ENCODE data around the gene POMZP3.
"Not testable (repeated sequence)": the region's sequence is repeated elsewhere in the genome, so short reads cannot be mapped to it uniquely, and the experiment has no call there.

- not testable (repeated sequence) for TF ChIP-seq POLR2A (IDR thresholded peaks at IDR 0.05; ENCODE audit: borderline replicate concordance, extremely low read depth, insufficient read depth, insufficient read length); SIN3A (IDR thresholded peaks at IDR 0.05; ENCODE audit: low read depth); CTCF (IDR thresholded peaks at IDR 0.05 in 2 of 3, conservative IDR thresholded peaks at IDR 0.05 in 1 of 3; ENCODE audit: borderline replicate concordance in 1 of 3, insufficient read depth in 1 of 3, low read depth in 2 of 3, low read length in 2 of 3); POLR2AphosphoS5 (IDR thresholded peaks at IDR 0.05; ENCODE audit: low read depth, low read length); EZH2 (IDR thresholded peaks at IDR 0.05); ZNF274 (IDR thresholded peaks at IDR 0.05; ENCODE audit: low read depth, low read length); ELF1 (IDR thresholded peaks at IDR 0.05; ENCODE audit: borderline replicate concordance, low read depth); FOSL1 (IDR thresholded peaks at IDR 0.05; ENCODE audit: low read depth); REST (IDR thresholded peaks at IDR 0.05; ENCODE audit: low read depth); MAX (IDR thresholded peaks at IDR 0.05); CEBPB (IDR thresholded peaks at IDR 0.05; ENCODE audit: low read depth); TCF7L2 (IDR thresholded peaks at IDR 0.05; ENCODE audit: borderline replicate concordance, extremely low read depth, insufficient read depth, insufficient read length); RAD21 (IDR thresholded peaks at IDR 0.05; ENCODE audit: low read depth); EZH2phosphoT487 (IDR thresholded peaks at IDR 0.05; ENCODE audit: borderline replicate concordance)
Measured at GRCh38 chr7:76642620-76643019, 15.5 kb upstream of the POMZP3 start.

All from HCT116 (cell line).